ENCODE measurements around the gene NAT9.

Gene NAT9

GRCh38 chr17:74763565-74764387 is 12.4 kb downstream of the NAT9 start:
- Mint-ChIP-seq H3K4me1 (peaks cover 40% of the 10 kb centered on the region), H3K4me3 (no peak overlapping the region), H3K9me3 (no peaks in the 10 kb centered on the region), H3K36me3 (peaks cover 64% of the 10 kb centered on the region), H3K27ac (peak overlapping the region; percentile 72)
- ATAC-seq (no peak), DNase-seq (ENCODE audit: low spot score in 2 of 2) (no peak)

- H3K27ac Mint-ChIP-seq: peak overlapping the region; percentile 94
- ATAC-seq (no peak), DNase-seq (ENCODE audit: low spot score in 2 of 2) (no peak)
- peaks cover 53% of the 10 kb centered on the region for H3K4me1 Mint-ChIP-seq
- H3K36me3 Mint-ChIP-seq: peaks cover 46% of the 10 kb centered on the region
- no peaks in the 10 kb centered on the region for H3K9me3 Mint-ChIP-seq
- no peak overlapping the region for H3K4me3 Mint-ChIP-seq
Observed at GRCh38 chr17:74761931-74762330, 14.2 kb downstream of the NAT9 start.

GRCh38 chr17:74761419-74761818 is 14.7 kb downstream of the NAT9 start:
- Mint-ChIP-seq H3K4me1 (peaks cover 56% of the 10 kb centered on the region), H3K4me3 (no peak overlapping the region), H3K27ac (peak overlapping the region; percentile 94), H3K9me3 (no peaks in the 10 kb centered on the region), H3K36me3 (peaks cover 43% of the 10 kb centered on the region)
- no peak for ATAC-seq
- no peak for DNase-seq (ENCODE audit: low spot score in 2 of 2)

GRCh38 chr17:74760404-74761105 is 15.6 kb downstream of the NAT9 start:
- Mint-ChIP-seq H3K4me1 (peaks cover 56% of the 10 kb centered on the region), H3K36me3 (peaks cover 42% of the 10 kb centered on the region), H3K9me3 (no peaks in the 10 kb centered on the region), H3K4me3 (peak overlapping the region; percentile 73), H3K27ac (peak overlapping the region; percentile 94)
- DNase-seq (ENCODE audit: low spot score in 2 of 2): no peak
- ATAC-seq: no peak

- ATAC-seq (no peak), DNase-seq (ENCODE audit: low spot score in 2 of 2) (no peak)
- H3K4me3 Mint-ChIP-seq: peak overlapping the region; percentile 73
- peak overlapping the region; percentile 94 for H3K27ac Mint-ChIP-seq
- H3K36me3 Mint-ChIP-seq: peaks cover 39% of the 10 kb centered on the region
- H3K4me1 Mint-ChIP-seq: peaks cover 63% of the 10 kb centered on the region
- no peaks in the 10 kb centered on the region for H3K9me3 Mint-ChIP-seq
Observed at GRCh38 chr17:74759941-74760340, 16.2 kb downstream of the NAT9 start.

- H3K27ac Mint-ChIP-seq: peak overlapping the region; percentile 94
- no peaks in the 10 kb centered on the region for H3K9me3 Mint-ChIP-seq
- peaks cover 69% of the 10 kb centered on the region for H3K4me1 Mint-ChIP-seq
- peaks cover 39% of the 10 kb centered on the region for H3K36me3 Mint-ChIP-seq
- ATAC-seq (peak; percentile 81), DNase-seq (ENCODE audit: low spot score in 2 of 2) (peak in 1 of 2 donors; percentile 73)
- H3K4me3 Mint-ChIP-seq: peak overlapping the region; percentile 73
Observed at GRCh38 chr17:74759243-74759801, 16.8 kb downstream of the NAT9 start.

- Mint-ChIP-seq H3K36me3 (peaks cover 40% of the 10 kb centered on the region), H3K9me3 (no peaks in the 10 kb centered on the region), H3K27ac (peak overlapping the region; percentile 94), H3K4me1 (peaks cover 74% of the 10 kb centered on the region), H3K4me3 (peak overlapping the region; percentile 73)
- peak; percentile 51 for ATAC-seq
- DNase-seq (ENCODE audit: low spot score in 2 of 2): no peak
Observed at GRCh38 chr17:74758848-74759168, 17.3 kb downstream of the NAT9 start.

GRCh38 chr17:74757931-74758847 is 18.0 kb downstream of the NAT9 start:
- Mint-ChIP-seq H3K4me3 (peak overlapping the region; percentile 73), H3K36me3 (peaks cover 40% of the 10 kb centered on the region), H3K27ac (peak overlapping the region; percentile 94), H3K9me3 (no peaks in the 10 kb centered on the region), H3K4me1 (peaks cover 74% of the 10 kb centered on the region)
- ATAC-seq: no peak
- DNase-seq (ENCODE audit: low spot score in 2 of 2): no peak

GRCh38 chr17:74757502-74757901 is 18.6 kb downstream of the NAT9 start:
- Mint-ChIP-seq H3K27ac (peak overlapping the region; percentile 94), H3K36me3 (peaks cover 40% of the 10 kb centered on the region), H3K4me3 (peak overlapping the region; percentile 73), H3K9me3 (no peaks in the 10 kb centered on the region), H3K4me1 (peaks cover 74% of the 10 kb centered on the region)
- ATAC-seq: no peak
- no peak for DNase-seq (ENCODE audit: low spot score in 2 of 2)

- Mint-ChIP-seq H3K27ac (peak overlapping the region; percentile 94), H3K4me3 (peak overlapping the region; percentile 73), H3K4me1 (peaks cover 80% of the 10 kb centered on the region), H3K36me3 (peaks cover 44% of the 10 kb centered on the region), H3K9me3 (no peaks in the 10 kb centered on the region)
- ATAC-seq (no peak), DNase-seq (ENCODE audit: low spot score in 2 of 2) (no peak)
Observed at GRCh38 chr17:74756891-74757290, 19.3 kb downstream of the NAT9 start.

GRCh38 chr17:74755533-74755932 is 20.6 kb downstream of the NAT9 start:
- Mint-ChIP-seq H3K9me3 (no peaks in the 10 kb centered on the region), H3K4me1 (peaks cover 90% of the 10 kb centered on the region), H3K4me3 (peak overlapping the region; percentile 100), H3K27ac (peak overlapping the region; percentile 98), H3K36me3 (peaks cover 57% of the 10 kb centered on the region)
- no peak for DNase-seq (ENCODE audit: low spot score in 2 of 2)
- ATAC-seq: no peak

GRCh38 chr17:74754832-74755231 is 21.3 kb downstream of the NAT9 start:
- Mint-ChIP-seq H3K4me1 (peaks cover 89% of the 10 kb centered on the region), H3K36me3 (peaks cover 64% of the 10 kb centered on the region), H3K9me3 (no peaks in the 10 kb centered on the region), H3K27ac (peak overlapping the region; percentile 98), H3K4me3 (peak overlapping the region; percentile 100)
- DNase-seq (ENCODE audit: low spot score in 2 of 2) (no peak), ATAC-seq (peak; percentile 56)

GRCh38 chr17:74752822-74753401 is 23.2 kb downstream of the NAT9 start:
- Mint-ChIP-seq H3K9me3 (no peaks in the 10 kb centered on the region), H3K4me1 (peaks cover 73% of the 10 kb centered on the region), H3K36me3 (peaks cover 70% of the 10 kb centered on the region), H3K4me3 (peak overlapping the region; percentile 100), H3K27ac (peak overlapping the region; percentile 98)
- ATAC-seq (no peak), DNase-seq (ENCODE audit: low spot score in 2 of 2) (no peak)

GRCh38 chr17:74752415-74752814 is 23.7 kb downstream of the NAT9 start:
- peaks cover 70% of the 10 kb centered on the region for H3K36me3 Mint-ChIP-seq
- peak overlapping the region; percentile 100 for H3K4me3 Mint-ChIP-seq
- DNase-seq (ENCODE audit: low spot score in 2 of 2) (no peak), ATAC-seq (no peak)
- peaks cover 69% of the 10 kb centered on the region for H3K4me1 Mint-ChIP-seq
- H3K27ac Mint-ChIP-seq: peak overlapping the region; percentile 98
- no peaks in the 10 kb centered on the region for H3K9me3 Mint-ChIP-seq
